Lower leg skin (tissue), 4 donors: ENCODE results near the gene FNBP1L. TPM values are rescaled to one million over a fixed set of nuclear protein-coding genes. Genes with fewer than 3 reads are reported as not detected.

Source experiments
- DNase-seq, 2 donors: peaks; one replicate each; pipeline ENCODE4 v3.0.0-alpha.2; 2019; ENCODE audit warnings: low spot score in 2 of 2
- H3K4me3 ChIP-seq: fragments of 200-600 bp; sonication (generic); 2 replicates; pipeline ENCODE4 v1.5.1; 2017; ENCODE audit warnings: mild to moderate bottlenecking, low read depth; ENCODE audit not compliant: poor library complexity, severe bottlenecking
- CTCF ChIP-seq, 3 donors: fragments of 450-650 bp; IDR thresholded peaks; one replicate each; pipeline ENCODE4 v1.5.1; 2016; ENCODE audit warnings: antibody characterized with exemption in 3 of 3, mild to moderate bottlenecking in 3 of 3, moderate library complexity in 2 of 3
- POLR2A ChIP-seq, 2 donors: fragments of 450-650 bp; IDR thresholded peaks; one replicate each; pipeline ENCODE4 v1.6.1; 2016 to 2017; ENCODE audit warnings: antibody characterized with exemption in 2 of 2, mild to moderate bottlenecking in 1 of 2, moderate library complexity in 1 of 2
- WGBS, 2 donors: methylation state at CpG; one replicate each; pipeline ENCODE4 v1.1.5; 2018; 5-methylcytosine and 5-hydroxymethylcytosine counted together
- intact Hi-C: fragments of 100-400 bp; cut with DNase I; formaldehyde crosslinking; loops from one replicate; pipeline ENCODE4 v1.15.0; 2023; ENCODE audit warnings: low total_unique reads
- total RNA-seq, 4 donors: library from RNA; depleted of rRNA; stranded (reverse); fragments of >200 nt; gene quantifications; one replicate each; pipeline ENCODE4 v1.1.0, GENCODE V29; 2016

Gene FNBP1L
- total RNA-seq, 4 donors from 2014 or later = 19.4 to 30.4 (median 21.9) TPM

- WGBS, 2 donors = 50 to 51% methylated on average over 1 of the region's 1 CpG
- TF ChIP-seq CTCF (IDR thresholded peaks at IDR 0.05) (no peak), POLR2A (IDR thresholded peaks at IDR 0.05) (no peak)
- DNase-seq = no peak
- intact Hi-C loops = loop anchor here (10.0 kb wide), 2 partner anchors 172 to 402 kb away; no protein-coding TSS in a partner anchor
- no peak overlapping the region for H3K4me3 ChIP-seq
These were observed 5.2 kb upstream of the FNBP1L start for GRCh38 chr1:93442741-93443140.

- TF ChIP-seq POLR2A (IDR thresholded peaks at IDR 0.05) = no peak
- TF ChIP-seq CTCF (IDR thresholded peaks at IDR 0.05) = no peak
- intact Hi-C loops = loop anchor here (10.0 kb wide), 2 partner anchors 171 to 401 kb away; no protein-coding TSS in a partner anchor
- DNase-seq = no peak
- no peak overlapping the region for H3K4me3 ChIP-seq
These were observed 4.5 kb upstream of the FNBP1L start for GRCh38 chr1:93443454-93443853.

GRCh38 chr1:93446837-93447451, 974 bp upstream of the FNBP1L start:
- WGBS, 2 donors = 28 to 31% methylated on average over 16 of the region's 16 CpGs
- intact Hi-C loops = loop anchor here (10.0 kb wide), 2 partner anchors 168 to 398 kb away; no protein-coding TSS in a partner anchor
- DNase-seq = peak; percentile 47 to 85

GRCh38 chr1:93448292-93448982, 519 bp downstream of the FNBP1L start:
- 0% methylated on average over 18 to 40 of the region's 77 CpGs for WGBS, 2 donors
- DNase-seq = peak in 1 of 2 donors; percentile 90
- TF ChIP-seq POLR2A (IDR thresholded peaks at IDR 0.05) (no peak), CTCF (IDR thresholded peaks at IDR 0.05) (no peak)
- intact Hi-C loops = loop anchor here (10.0 kb wide), 2 partner anchors 166 to 396 kb away; no protein-coding TSS in a partner anchor
- peak overlapping the region; percentile 72 for H3K4me3 ChIP-seq

More at GRCh38 chr1:93446837-93447451, 974 bp upstream of the FNBP1L start:
- no peak overlapping the region for H3K4me3 ChIP-seq
- TF ChIP-seq POLR2A (IDR thresholded peaks at IDR 0.05) = no peak
- TF ChIP-seq CTCF (IDR thresholded peaks at IDR 0.05) = no peak

GRCh38 chr1:93448983-93449804, 1.3 kb downstream of the FNBP1L start:
- no peak for DNase-seq
- 1% methylated on average over 24 to 27 of the region's 27 CpGs for WGBS, 2 donors
- peak overlapping the region; percentile 72 for H3K4me3 ChIP-seq
- intact Hi-C loops = loop anchor here (10.0 kb wide), 2 partner anchors 166 to 396 kb away; no protein-coding TSS in a partner anchor
- no peak for TF ChIP-seq CTCF (IDR thresholded peaks at IDR 0.05)
- TF ChIP-seq POLR2A (IDR thresholded peaks at IDR 0.05) = no peak
